Ishikawa (cell line): ENCODE data around the gene CFAP119.

Experiments
- CEBPB ChIP-seq: IDR thresholded peaks from 2 replicates; pipeline ENCODE4 v1.6.1; 2012
- CREB1 ChIP-seq: IDR thresholded peaks from 2 replicates; pipeline ENCODE4 v1.6.1; 2012; ENCODE audit warnings: low read depth
- EGR1 ChIP-seq: IDR thresholded peaks from 2 replicates; pipeline ENCODE4 v1.6.1; 2012
- EP300 ChIP-seq: IDR thresholded peaks from 2 replicates; pipeline ENCODE4 v1.6.1; 2012; ENCODE audit warnings: borderline replicate concordance
- FOXM1 ChIP-seq: IDR thresholded peaks from 2 replicates; pipeline ENCODE4 v1.6.1; 2012; ENCODE audit warnings: low read depth, borderline replicate concordance
- MAX ChIP-seq: IDR thresholded peaks from 2 replicates; pipeline ENCODE4 v1.6.1; 2012
- NFIC ChIP-seq: IDR thresholded peaks from 2 replicates; pipeline ENCODE4 v1.6.1; 2012
- RAD21 ChIP-seq: IDR thresholded peaks from 2 replicates; pipeline ENCODE4 v1.6.1; 2012; ENCODE audit warnings: low read depth
- REST ChIP-seq: IDR thresholded peaks from 2 replicates; pipeline ENCODE4 v1.6.1; 2012; ENCODE audit warnings: low read depth, mild to moderate bottlenecking
- TAF1 ChIP-seq: IDR thresholded peaks from 2 replicates; pipeline ENCODE4 v1.6.1; 2012; ENCODE audit warnings: low read depth, mild to moderate bottlenecking
- TCF12 ChIP-seq: IDR thresholded peaks from 2 replicates; pipeline ENCODE4 v1.6.1; 2012; ENCODE audit warnings: low read depth
- TEAD4 ChIP-seq: IDR thresholded peaks from 2 replicates; pipeline ENCODE4 v1.6.1; 2012
- USF1 ChIP-seq: IDR thresholded peaks from 2 replicates; pipeline ENCODE4 v1.6.1; 2012
- YY1 ChIP-seq: IDR thresholded peaks from 2 replicates; pipeline ENCODE4 v1.6.1; 2012; ENCODE audit warnings: low read depth
- ZBTB7A ChIP-seq: IDR thresholded peaks from 2 replicates; pipeline ENCODE4 v1.6.1; 2012; ENCODE audit warnings: low read depth

The CFAP119 gene

GRCh38 chr16:30757316-30757715 is 4.5 kb downstream of the CFAP119 start:
- TF ChIP-seq MAX, result no peak
- TF ChIP-seq REST, result no peak
- TF ChIP-seq TCF12, result no peak
- TF ChIP-seq ZBTB7A, result no peak
- TF ChIP-seq CREB1, result no peak
- no peak for TF ChIP-seq EGR1
- TF ChIP-seq TEAD4, result no peak
- TF ChIP-seq RAD21, result no peak
- TF ChIP-seq NFIC, result no peak
- no peak for TF ChIP-seq FOXM1
- no peak for TF ChIP-seq YY1
- no peak for TF ChIP-seq CEBPB
- no peak for TF ChIP-seq USF1

GRCh38 chr16:30756781-30757100 is 5.1 kb downstream of the CFAP119 start:
- TF ChIP-seq MAX (no peak), YY1 (no peak), TEAD4 (no peak), FOXM1 (no peak), CEBPB (no peak), ZBTB7A (no peak), USF1 (no peak), TCF12 (no peak), TAF1 (no peak), NFIC (no peak), RAD21 (no peak), REST (no peak), CREB1 (no peak), EP300 (no peak), EGR1 (no peak)

- TF ChIP-seq NFIC (no peak), EGR1 (no peak), TEAD4 (no peak), CEBPB (no peak), EP300 (no peak)
Measured at GRCh38 chr16:30755955-30756780, 5.7 kb downstream of the CFAP119 start.

- TF ChIP-seq EGR1 (no peak), CEBPB (no peak), TEAD4 (no peak), FOXM1 (no peak), NFIC (no peak), TCF12 (no peak), CREB1 (no peak), RAD21 (no peak), REST (no peak), EP300 (no peak)
Measured at GRCh38 chr16:30753596-30753995, 8.3 kb downstream of the CFAP119 start.
